GM12873 (cell line): ENCODE data around the gene ZNF575.

Experiments used
- TF ChIP-seq, protein P1 (sequence below): IDR thresholded peaks from 2 replicates; pipeline ENCODE4 v1.5.1; 2012; ENCODE audit warnings: low read depth, mild to moderate bottlenecking, moderate library complexity, low read length, control low read depth; ENCODE audit not compliant: insufficient read depth; ENCODE audit errors: missing control alignments

Gene ZNF575

GRCh38 chr19:43570174-43570791, 37.3 kb downstream of the ZNF575 start:
- TF ChIP-seq, protein P1, sequence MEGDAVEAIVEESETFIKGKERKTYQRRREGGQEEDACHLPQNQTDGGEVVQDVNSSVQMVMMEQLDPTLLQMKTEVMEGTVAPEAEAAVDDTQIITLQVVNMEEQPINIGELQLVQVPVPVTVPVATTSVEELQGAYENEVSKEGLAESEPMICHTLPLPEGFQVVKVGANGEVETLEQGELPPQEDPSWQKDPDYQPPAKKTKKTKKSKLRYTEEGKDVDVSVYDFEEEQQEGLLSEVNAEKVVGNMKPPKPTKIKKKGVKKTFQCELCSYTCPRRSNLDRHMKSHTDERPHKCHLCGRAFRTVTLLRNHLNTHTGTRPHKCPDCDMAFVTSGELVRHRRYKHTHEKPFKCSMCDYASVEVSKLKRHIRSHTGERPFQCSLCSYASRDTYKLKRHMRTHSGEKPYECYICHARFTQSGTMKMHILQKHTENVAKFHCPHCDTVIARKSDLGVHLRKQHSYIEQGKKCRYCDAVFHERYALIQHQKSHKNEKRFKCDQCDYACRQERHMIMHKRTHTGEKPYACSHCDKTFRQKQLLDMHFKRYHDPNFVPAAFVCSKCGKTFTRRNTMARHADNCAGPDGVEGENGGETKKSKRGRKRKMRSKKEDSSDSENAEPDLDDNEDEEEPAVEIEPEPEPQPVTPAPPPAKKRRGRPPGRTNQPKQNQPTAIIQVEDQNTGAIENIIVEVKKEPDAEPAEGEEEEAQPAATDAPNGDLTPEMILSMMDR = no peak

GRCh38 chr19:43572171-43572588, 39.2 kb downstream of the ZNF575 start:
- TF ChIP-seq, protein P1 = no peak

DNA sequence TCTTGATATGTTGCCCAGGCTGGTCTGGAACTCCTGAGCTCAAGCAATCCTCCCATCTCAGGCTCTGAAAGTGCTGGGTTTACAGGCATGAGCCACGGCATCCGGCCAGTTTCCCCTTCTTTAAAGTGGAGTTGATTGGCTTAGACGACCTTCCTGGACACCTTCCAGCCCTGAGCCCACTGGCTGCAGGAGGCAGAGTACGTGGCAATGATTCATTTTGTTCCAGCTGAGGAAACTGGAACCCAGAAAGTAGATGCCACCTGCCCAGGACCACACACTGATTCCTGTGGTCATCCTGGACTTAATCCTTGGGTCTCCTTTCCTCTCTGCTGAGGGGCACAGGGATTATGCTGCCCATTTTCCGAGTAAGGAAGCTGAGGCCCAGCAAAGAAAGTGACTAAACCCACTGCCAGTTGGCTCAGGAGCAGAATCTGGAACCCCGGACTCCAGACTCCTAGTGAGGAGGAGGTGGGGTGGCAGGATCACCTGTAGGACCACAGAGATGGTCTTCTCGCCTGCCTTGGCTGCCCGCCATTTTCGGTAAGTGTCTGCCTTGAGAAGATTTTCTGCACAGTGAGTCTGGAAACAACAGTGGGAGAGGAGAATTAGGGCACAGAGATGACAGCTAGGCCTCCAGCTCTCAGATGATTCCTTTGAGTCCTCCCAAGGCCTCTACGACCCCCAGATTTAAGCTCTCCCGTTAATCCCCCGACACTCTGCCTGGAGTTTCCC, 41.6 kb downstream of the ZNF575 start:
- TF ChIP-seq, protein P1 = no peak

DNA sequence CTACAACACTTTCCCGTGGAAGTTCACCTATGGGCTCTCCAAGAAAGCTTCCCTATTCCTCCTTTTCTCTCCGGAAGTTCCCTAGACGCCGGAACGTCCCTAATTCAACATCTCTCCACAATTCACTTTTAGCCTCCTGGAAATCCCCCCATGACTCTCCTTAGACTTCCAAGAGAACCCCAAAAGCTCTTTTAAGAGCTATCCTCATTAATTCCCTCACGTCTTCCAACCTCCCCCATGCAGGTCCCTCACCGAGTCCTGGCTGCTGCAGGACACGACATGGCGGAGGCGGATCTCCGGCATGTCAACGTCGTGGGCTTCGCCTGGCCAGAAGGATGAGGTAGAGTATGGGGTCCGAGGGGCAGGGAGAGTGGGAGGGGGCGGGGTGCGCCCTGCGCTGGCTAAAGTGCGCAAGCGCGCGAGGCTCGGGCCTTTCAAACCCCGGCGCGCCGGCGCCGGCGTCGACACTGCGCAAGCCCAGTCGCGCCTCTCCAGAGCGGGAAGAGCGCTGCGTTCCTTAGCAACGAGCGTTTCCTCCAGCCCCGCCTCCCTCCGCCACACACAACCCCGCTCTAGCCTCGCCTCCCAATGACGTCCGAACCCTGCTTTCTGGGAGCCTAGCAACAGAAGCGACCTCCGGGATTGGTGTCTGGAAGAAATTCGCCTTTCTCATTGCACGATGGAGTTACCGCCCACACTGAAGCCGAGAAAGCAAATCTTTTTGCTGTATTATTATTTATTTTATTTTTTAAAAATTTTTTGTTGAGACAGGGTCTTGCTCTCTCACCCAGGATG, 42.4 kb downstream of the ZNF575 start, which contains the start of the genes PINLYP and XRCC1:
PINLYP (plus strand) TSS at position 646 of the 795 bp plus-strand sequence. CDS start 1,391 bp downstream, outside the sequence.
XRCC1 (minus strand) TSS at position 372 of the 795 bp plus-strand sequence; CDS start at position 303, 69 bp downstream.
- TF ChIP-seq, protein P1 = no peak

DNA sequence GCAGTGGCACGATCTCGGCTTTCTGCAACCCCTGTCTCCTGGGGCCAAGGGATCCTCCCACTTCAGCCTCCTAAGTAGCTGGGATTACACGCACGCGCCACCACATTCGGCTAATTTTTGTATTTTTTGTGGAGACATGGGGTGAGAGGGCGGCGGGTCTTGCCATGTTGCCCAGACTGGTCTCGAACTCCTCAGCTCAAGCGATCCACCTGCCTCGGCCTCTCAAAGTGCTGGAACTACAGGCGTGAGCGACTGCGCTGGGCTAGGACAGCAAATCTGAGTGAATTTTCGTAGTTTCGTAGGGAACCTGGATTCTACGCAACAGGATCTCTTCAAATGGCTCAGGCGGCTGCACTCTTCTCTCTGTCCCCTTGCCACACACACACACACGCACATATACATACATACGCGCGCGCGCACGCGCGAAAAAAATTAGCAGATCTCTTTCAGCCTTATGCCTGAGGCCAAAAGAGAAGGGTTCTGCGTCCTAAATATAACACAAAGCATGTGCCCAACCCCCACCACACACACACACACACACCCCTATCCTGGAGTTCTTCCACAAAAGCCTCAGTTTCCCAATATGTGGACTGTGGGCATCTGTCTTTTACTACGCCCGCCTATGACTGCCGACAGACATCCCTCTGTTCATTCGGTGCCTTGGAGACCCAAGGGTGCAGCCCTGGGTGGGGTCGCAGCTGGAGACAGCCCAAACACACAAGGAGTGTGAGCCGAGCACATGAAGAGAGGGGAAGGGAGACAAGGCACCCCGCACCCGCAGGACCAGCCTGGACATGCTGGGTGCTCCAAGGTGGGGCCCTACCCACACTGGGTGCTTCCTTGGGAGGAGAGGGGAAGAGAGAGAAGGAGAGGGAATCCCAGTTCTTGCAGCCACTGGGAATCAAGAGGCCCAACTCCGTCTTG, 43.2 kb downstream of the ZNF575 start:
- TF ChIP-seq, protein P1 = no peak

DNA sequence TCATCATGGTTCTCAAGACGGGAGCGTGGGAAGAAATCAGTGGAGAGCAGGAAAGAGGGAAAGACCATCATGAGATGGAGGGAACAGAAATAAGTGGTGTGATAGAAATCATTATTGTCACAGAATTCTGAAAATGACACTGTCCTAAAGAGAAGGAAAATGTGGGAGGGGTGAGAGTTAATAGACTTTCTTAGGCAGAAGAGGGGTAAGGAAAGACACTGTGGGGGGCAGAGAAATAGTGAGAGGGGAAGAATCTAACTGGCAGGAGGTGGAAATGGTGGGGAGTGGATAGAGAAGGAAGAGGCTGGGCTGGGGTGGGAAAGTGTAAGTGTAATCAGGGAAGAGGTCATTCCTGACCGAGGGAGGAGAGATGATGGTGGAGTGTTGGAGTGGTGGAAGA, 45.8 kb downstream of the ZNF575 start:
- TF ChIP-seq, protein P1 = no peak
